Measurements from ENCODE around the gene NUP50.

DNA sequence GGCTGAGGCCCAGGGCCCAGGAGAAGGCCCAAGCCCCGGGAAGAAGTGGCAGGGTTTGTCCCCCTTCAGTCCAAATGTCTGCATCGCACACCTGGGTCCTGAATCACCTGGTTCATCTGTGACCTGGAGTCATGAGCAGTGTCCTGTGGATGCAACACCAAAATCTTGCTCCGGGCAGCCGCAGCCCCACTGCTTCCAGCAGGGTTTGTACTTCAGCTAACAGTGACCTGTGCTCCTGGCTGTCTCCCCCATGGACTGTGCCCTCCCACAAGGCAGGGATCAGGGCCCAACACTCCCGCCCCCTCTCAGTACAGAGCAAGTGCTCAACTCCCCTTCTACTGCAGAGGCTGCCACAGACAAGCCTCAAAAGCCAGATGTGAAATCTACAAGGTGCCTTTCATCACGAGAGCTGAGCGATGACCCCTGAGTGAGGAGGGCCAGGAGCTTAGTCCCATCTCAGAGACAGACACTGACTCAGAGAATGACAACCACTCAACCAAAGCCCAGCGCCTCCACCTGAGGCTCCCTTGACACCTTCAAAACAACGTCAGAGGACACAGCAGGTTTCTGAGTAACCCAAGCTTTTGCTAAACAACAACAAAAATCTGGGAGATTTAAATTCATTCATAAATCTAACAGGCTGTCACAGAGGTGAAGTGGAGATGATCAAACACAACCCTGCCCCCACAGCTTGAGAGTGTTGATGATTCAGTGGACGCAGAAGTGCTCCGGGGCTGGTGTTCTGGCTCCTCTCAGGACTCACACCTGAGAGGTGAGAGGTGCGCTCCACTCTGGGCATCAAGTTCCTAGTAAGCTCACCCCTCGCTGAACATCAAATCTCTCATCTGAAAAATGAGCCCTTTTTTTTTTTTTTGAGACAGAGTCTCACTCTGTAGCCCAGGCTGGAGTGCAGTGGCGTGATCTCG lies 73.6 kb downstream of the NUP50 start:
- TF ChIP-seq POLR2AphosphoS5 (IDR thresholded peaks at IDR 0.05; ENCODE audit: insufficient read depth in 1 of 2, low read depth in 1 of 2) (no peak), POLR2A (IDR thresholded peaks at IDR 0.05) (no peak)
- TF ChIP-seq, protein P1, sequence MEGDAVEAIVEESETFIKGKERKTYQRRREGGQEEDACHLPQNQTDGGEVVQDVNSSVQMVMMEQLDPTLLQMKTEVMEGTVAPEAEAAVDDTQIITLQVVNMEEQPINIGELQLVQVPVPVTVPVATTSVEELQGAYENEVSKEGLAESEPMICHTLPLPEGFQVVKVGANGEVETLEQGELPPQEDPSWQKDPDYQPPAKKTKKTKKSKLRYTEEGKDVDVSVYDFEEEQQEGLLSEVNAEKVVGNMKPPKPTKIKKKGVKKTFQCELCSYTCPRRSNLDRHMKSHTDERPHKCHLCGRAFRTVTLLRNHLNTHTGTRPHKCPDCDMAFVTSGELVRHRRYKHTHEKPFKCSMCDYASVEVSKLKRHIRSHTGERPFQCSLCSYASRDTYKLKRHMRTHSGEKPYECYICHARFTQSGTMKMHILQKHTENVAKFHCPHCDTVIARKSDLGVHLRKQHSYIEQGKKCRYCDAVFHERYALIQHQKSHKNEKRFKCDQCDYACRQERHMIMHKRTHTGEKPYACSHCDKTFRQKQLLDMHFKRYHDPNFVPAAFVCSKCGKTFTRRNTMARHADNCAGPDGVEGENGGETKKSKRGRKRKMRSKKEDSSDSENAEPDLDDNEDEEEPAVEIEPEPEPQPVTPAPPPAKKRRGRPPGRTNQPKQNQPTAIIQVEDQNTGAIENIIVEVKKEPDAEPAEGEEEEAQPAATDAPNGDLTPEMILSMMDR (IDR thresholded peaks at IDR 0.05), result no peak

All from vagina (tissue), 2 donors.